Measurements from ENCODE around the gene NTM. TPM values are rescaled to one million over a fixed set of nuclear protein-coding genes. Genes with fewer than 3 reads are reported as not detected.

The NTM gene
- total RNA-seq, 1 experiment from 2014 or later: not detected

GRCh38 chr11:131796089-131796488 is 425.7 kb downstream of the NTM start:
- DNase-seq (ENCODE audit: low read depth, low spot score) (no peak), ATAC-seq (no peak)
- H3K4me1 ChIP-seq (ENCODE audit: control insufficient read depth in 1 of 2, insufficient read depth in 2 of 2, low read length in 2 of 2): no peaks in the 10 kb centered on the region
- no peak overlapping the region for H2AFZ ChIP-seq (ENCODE audit: low read depth, low read length, poor library complexity, severe bottlenecking)
- H3K9me2 ChIP-seq (ENCODE audit: insufficient read depth): no peaks in the 10 kb centered on the region
- intact Hi-C loops (cut with micrococcal nuclease): no loop called here
- H4K20me1 ChIP-seq (ENCODE audit: insufficient read depth): no peaks in the 10 kb centered on the region
- no peaks in the 10 kb centered on the region for H3K79me2 ChIP-seq (ENCODE audit: insufficient read depth, low read length)
- no peak overlapping the region for H3K27ac ChIP-seq (ENCODE audit: low read depth, low read length)
- no peaks in the 10 kb centered on the region for H3K36me3 ChIP-seq (ENCODE audit: control insufficient read depth in 1 of 2, insufficient read depth in 2 of 2, low read length in 2 of 2)
- no peak overlapping the region for H3K4me3 ChIP-seq (replicated peaks in 1 of 2; ENCODE audit: low read depth in 1 of 2, low read length in 2 of 2)
- no peak overlapping the region for H3K9ac ChIP-seq (ENCODE audit: low read length)
- H3K9me3 ChIP-seq (ENCODE audit: control insufficient read depth in 1 of 2, insufficient read depth in 1 of 2, low read depth in 1 of 2, low read length in 2 of 2): peaks cover 4 to 22% of the 10 kb centered on the region in 2 experiments; a peak in 2 of 4 replicates
- POLR2A ChIA-PET: no interaction called here
- RAD21 ChIA-PET (ENCODE audit: low non-redundant PET in 1 of 2, low total read pairs in 2 of 2, uncharacterized antibody in 2 of 2, unreplicated experiment in 2 of 2): no interaction called here
- H3K4me2 ChIP-seq (ENCODE audit: low read length): no peak overlapping the region
- H3K27me3 ChIP-seq (ENCODE audit: insufficient read depth, low read length): no peaks in the 10 kb centered on the region
- BruUV-seq (replicated peaks): no TSS peak
- no peak for TF ChIP-seq TCF7L2 (IDR thresholded peaks at IDR 0.05; ENCODE audit: borderline replicate concordance, extremely low read depth, insufficient read depth, insufficient read length)
- no peak for TF ChIP-seq CTCF (IDR thresholded peaks at IDR 0.05 in 2 of 3, conservative IDR thresholded peaks at IDR 0.05 in 1 of 3; ENCODE audit: borderline replicate concordance in 1 of 3, insufficient read depth in 1 of 3, low read depth in 2 of 3, low read length in 2 of 3)
- TF ChIP-seq ZNF274 (IDR thresholded peaks at IDR 0.05; ENCODE audit: low read depth, low read length): no peak
- TF ChIP-seq RAD21 (IDR thresholded peaks at IDR 0.05; ENCODE audit: low read depth): no peak
- no peak for TF ChIP-seq POLR2AphosphoS5 (IDR thresholded peaks at IDR 0.05; ENCODE audit: low read depth, low read length)
- no peak for TF ChIP-seq EZH2phosphoT487 (IDR thresholded peaks at IDR 0.05; ENCODE audit: borderline replicate concordance)
- TF ChIP-seq CEBPB (IDR thresholded peaks at IDR 0.05; ENCODE audit: low read depth): no peak
- no peak for TF ChIP-seq ELF1 (IDR thresholded peaks at IDR 0.05; ENCODE audit: borderline replicate concordance, low read depth)
- no peak for TF ChIP-seq ZFX (IDR thresholded peaks at IDR 0.05)
- no peak for TF ChIP-seq JUND (IDR thresholded peaks at IDR 0.05)
- no peak for TF ChIP-seq EGR1 (IDR thresholded peaks at IDR 0.05; ENCODE audit: low read depth)
- TF ChIP-seq, protein P1, sequence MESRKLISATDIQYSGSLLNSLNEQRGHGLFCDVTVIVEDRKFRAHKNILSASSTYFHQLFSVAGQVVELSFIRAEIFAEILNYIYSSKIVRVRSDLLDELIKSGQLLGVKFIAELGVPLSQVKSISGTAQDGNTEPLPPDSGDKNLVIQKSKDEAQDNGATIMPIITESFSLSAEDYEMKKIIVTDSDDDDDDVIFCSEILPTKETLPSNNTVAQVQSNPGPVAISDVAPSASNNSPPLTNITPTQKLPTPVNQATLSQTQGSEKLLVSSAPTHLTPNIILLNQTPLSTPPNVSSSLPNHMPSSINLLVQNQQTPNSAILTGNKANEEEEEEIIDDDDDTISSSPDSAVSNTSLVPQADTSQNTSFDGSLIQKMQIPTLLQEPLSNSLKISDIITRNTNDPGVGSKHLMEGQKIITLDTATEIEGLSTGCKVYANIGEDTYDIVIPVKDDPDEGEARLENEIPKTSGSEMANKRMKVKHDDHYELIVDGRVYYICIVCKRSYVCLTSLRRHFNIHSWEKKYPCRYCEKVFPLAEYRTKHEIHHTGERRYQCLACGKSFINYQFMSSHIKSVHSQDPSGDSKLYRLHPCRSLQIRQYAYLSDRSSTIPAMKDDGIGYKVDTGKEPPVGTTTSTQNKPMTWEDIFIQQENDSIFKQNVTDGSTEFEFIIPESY (IDR thresholded peaks at IDR 0.05; ENCODE audit: extremely low read depth, insufficient replicate concordance, low read length): no peak
- TF ChIP-seq FOSL1 (IDR thresholded peaks at IDR 0.05; ENCODE audit: low read depth): no peak
- no peak for TF ChIP-seq CBX3 (IDR thresholded peaks at IDR 0.05; ENCODE audit: low read depth)
- TF ChIP-seq REST (IDR thresholded peaks at IDR 0.05; ENCODE audit: low read depth): no peak
- no peak for TF ChIP-seq EZH2 (IDR thresholded peaks at IDR 0.05)
- no peak for TF ChIP-seq YY1 (IDR thresholded peaks at IDR 0.05; ENCODE audit: extremely low read depth, insufficient replicate concordance, low read depth, low read length)
- CTCF ChIA-PET: no interaction called here

Measured in HCT116 (cell line).